ENCODE data around the gene SEMA3F. TPM values are rescaled to one million over a fixed set of nuclear protein-coding genes. Genes with fewer than 3 reads are reported as not detected.

Gene SEMA3F
- 8.3 and 16.1 TPM in 2 replicates for total RNA-seq

DNA sequence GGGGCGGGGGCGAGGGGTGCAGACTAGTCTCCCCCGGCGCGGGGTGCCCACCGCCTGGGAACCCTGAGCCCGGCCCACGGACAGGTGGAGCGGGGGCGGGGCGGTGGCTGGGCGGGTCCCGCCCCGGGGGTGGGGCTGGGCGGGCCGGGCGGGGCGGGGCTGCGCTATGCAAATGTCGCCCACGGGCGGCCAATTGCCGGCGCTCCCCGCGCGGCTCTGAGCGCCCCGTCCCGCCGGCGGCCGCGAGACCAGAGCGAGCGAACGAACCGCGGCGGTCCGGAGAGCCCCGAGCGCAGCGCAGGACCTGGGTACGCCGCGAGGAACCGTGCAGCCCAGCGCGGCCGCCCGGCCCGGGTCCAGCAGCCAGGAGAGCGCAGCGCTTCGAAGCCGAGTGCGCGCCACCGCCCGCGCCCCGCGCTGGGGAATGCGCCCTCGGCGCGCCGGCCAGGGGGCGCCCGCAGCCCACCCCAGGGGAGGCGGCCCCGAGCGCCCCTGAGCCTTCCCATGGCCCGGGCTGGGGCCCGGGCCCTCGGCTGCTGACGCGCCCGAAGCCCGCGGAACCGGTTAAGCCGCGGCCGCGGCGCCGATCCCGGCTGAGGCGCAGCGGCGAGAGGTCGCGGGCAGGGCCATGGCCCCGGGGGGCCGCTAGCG lies at the start of gene SEMA3F:
TSS of gene SEMA3F (plus strand) at position 485 of the 651 bp plus-strand sequence. CDS start 4,299 bp downstream, outside the sequence.
- peak; percentile 80 to 81 for DNase-seq (ENCODE audit: low read depth in 2 of 2)

DNA sequence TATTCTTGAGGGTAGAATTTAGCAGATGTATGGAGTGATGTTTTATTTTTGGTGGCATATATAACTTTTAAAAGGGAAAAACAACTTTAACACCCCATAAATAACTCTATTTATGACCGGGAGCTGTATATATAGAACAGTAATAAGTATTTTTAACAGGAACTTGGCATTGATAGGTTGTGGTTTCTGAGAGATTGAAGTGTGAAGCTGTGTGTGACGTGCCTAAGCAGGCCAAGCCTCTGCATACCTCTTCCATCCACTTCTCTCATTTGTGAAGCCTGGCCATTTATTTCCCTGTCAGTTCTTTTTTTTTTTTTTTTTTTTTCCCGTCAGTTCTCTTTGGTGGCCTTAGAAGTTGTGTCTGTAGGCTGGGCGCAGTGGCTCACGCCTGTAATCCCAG lies 43.4 kb upstream of the SEMA3F start:
- no peak for DNase-seq (ENCODE audit: low read depth in 2 of 2)

DNA sequence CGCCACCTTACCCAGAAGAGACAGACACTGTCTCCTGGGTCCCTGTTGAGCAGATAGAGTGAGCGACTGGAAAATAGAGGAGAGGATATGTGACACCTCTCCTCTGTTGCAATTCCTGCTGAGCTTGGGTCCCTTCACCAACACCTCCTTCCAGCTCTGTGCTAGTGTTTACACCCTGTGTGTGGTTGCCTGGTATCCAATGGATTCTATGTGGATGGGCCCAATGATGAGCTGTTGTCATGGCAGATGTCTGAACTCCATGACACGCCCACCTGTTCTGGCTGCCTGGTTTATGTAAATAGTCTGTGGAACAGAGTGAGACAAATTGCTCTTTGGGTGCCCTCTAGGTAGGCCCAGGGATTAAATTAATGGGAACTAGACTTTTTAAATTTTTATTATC lies 42.7 kb upstream of the SEMA3F start:
- DNase-seq (ENCODE audit: low read depth in 2 of 2) = peak in 1 of 2 donors; percentile 32

DNA sequence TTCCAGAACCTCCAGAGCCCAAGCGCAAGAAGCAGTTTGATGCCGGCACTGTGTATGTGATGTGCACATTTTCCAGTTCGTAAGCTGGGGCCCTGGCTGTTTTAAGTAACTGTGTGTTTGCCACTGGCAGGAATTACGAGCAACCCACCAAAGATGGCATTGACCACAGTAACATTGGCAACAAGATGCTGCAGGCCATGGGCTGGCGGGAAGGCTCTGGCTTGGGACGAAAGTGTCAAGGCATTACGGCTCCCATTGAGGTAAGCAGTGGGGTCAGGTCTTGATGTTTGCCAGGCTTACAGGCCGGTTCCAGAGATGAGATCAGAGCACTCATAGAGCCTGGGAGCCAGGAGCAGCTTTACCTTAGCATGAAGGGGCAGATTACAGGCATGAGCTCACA lies 38.0 kb upstream of the SEMA3F start:
- no peak for DNase-seq (ENCODE audit: low read depth in 2 of 2)

DNA sequence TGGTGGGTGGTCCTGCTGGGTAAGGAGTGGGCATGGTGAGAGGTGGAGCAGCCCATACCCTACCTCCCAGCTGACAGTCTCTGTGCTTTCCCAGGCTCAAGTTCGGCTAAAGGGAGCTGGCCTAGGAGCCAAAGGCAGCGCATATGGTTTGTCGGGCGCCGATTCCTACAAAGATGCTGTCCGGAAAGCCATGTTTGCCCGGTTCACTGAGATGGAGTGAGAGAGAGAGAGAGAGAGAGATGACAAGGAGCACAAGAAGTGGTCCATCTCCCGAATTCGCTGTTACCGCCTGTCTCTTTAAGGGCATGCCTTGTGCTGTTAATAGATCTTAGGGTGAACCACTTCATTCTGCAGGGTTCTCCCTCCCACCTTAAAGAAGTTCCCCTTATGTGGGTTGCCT lies 36.9 kb upstream of the SEMA3F start:
- no peak for DNase-seq (ENCODE audit: low read depth in 2 of 2)

DNA sequence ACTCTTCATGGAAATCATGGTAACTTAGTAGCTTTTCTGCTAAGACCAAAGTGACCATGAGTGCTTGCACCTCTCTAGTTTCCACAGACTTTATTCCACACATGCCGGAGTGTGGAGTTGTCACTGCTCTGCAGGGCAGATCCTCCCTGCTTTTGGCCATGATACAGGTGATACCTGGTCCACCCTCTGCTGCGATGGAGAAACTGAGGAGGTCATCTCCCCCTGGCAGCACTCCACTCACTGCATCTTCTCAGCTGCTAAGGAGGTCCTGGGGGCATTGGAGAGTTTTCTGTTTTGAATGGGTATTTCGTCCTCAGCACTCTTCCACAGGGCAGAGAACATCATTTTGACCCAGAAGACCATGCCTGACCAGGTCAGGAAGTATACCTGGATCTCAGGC lies 35.3 kb upstream of the SEMA3F start:
- no peak for DNase-seq (ENCODE audit: low read depth in 2 of 2)

DNA sequence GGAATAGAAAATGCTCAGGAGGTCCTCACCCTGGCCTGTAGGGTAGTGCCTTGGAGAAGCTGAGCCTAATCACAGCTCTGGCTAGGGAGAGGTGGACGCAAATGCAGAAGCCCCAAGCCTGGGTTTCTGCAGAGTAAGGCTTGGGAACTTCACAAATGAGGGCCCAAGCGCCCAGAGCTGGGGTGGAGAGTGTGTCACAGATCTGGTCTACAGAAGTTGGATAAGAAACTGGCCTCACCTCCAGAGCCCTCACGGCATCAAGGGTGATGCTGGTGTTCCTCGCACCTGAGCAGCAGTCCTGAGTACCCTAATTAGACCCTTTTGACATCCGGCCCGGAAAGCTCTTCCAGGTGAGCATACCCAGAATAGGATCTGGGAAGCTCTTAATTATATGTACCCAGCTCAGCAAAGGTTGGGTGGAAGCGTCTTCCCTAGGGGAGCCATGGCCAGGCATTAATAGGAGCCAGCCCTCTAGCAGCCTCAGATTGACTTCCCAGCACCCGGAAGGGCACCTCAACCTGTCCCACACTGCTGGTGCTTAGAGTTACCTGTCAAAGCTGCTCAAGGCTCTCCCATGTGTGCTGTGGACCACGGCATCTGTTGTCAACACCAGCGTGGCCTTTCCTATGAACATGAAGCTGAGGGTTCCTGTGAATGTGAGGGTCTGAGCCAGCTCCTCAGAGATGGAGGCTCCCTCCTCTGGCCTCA lies 34.6 kb upstream of the SEMA3F start:
- no peak for DNase-seq (ENCODE audit: low read depth in 2 of 2)

DNA sequence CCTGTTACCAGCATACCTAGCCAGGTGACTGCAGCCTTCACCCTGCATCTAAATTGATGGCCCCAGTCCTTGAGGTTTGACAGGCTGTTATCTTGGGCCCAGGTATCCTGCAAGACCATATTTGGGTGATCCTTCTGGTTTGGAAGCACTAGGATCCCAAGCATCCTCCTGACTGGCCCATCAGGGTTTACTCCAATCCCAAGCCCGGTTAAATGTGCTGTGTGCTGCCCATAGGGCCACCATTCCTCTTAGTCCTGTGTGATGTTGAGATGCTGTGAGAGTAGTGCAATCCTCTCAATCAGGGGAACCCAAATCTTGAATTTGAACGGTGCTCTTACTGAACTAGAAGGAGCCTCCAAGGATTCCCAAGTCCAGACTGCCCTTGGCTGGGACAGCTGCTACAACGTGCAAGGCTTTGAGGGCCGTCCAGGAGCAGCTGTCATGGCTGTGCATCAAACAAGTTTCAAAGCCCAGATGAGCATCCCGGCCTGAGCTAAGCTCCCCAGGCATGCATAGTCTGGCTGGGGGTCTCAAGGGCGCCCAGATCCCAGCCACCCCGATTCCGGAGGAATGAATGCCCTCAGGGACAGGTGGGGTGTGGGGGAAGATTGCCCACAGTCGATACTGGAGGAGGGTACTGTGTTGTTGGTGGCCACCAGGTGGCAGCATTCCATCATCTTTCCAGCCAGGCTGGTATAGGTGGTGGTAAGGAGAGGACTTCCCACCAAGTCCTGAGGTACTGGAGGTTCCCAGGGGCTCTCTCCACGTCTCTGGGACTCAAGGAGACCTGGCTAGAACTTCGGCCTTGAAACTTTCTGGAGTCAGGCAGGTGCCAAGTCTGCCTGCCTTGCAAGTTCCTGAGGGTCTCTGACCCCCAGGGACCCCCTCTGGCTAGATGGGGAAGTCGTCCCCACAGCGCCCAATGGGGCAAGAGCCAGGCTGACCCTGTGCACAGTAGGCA lies 33.8 kb upstream of the SEMA3F start:
- peak; percentile 85 to 90 for DNase-seq (ENCODE audit: low read depth in 2 of 2)

DNA sequence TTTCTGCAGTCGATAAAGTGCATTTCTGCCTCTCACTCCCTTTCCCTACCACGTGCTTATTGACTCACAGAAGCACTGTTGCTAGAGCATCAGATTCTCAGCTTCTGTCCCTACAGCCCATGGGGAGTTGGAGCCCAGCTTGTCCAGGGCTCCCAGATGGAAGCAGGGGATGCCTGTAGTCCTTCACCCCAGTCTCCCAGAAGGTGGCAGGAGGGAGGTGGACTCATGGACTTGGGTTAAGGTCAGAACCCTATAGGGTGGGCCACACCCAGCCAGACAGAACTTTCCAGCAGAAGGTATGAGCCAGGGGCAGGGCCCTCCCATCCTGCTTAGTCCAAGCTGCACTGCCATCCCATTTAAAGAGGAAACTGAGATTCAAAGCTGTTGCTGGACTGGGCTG lies 33.1 kb upstream of the SEMA3F start:
- peak in 1 of 2 donors; percentile 21 for DNase-seq (ENCODE audit: low read depth in 2 of 2)

DNA sequence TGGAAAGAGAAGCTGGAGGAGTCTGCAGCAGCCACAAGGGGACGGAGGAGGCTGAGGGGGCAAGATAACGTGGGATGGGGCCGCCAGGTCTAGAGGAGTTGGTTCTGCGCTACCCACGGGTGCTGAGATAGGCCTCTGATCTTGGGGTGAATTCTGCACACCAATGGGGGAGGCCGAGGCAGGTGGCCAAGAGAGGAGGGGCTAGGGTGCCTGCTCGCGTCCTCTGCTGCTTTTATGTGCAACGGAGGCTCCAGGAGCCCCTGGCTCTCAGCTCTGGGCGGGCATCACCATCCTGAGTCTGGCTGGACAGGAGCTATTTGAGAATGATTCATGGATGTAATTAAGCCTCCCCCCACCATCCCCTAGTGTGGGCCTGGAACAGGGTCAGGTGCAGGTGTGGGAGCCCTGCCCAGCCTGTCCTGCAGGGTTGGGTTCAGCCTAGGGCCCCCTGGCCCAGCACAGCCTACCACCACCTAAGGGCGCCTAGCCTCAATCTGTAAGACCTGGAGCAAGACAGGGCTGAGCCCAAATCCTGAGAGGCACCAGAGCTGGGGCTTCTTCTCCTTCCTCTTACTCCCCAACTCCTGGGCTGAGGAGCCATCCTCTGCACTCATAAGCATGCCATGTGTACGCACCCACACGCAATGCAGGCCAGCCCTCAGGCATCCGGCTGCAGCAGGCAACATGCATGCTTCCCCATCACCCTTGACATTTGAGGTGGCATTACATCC lies 32.3 kb upstream of the SEMA3F start:
- DNase-seq (ENCODE audit: low read depth in 2 of 2) = no peak

DNA sequence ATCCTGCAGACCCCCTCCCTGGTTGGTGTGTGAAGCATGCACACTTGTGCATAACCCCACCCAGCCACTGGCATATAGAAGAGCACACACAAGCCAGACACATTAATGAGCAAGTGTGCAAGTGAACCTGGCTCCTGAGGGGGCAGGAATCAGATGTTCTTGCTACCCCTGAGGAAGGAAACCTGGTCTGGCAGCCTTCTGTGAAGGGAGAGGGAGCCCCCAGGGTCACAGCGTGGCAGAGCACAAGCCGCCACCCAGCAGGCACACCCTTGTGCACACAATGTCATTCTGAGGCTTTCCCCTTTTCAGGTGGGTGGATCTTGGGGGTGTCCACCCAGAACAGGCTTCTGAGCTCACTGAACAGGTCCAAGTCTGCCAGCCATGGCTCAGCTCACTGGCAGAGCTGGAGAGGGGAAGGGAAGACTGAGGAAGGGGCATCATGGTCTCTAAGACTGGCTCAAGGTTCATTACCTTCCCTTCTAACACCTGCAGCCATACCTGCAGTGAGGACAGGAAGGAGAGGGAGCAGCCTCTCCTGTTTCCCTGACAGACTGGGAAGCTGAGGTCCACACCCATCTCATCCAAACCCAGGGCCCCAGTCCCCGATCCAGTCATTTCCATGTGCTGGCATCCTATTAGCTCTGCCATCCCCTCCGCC lies 31.6 kb upstream of the SEMA3F start:
- DNase-seq (ENCODE audit: low read depth in 2 of 2) = no peak

DNA sequence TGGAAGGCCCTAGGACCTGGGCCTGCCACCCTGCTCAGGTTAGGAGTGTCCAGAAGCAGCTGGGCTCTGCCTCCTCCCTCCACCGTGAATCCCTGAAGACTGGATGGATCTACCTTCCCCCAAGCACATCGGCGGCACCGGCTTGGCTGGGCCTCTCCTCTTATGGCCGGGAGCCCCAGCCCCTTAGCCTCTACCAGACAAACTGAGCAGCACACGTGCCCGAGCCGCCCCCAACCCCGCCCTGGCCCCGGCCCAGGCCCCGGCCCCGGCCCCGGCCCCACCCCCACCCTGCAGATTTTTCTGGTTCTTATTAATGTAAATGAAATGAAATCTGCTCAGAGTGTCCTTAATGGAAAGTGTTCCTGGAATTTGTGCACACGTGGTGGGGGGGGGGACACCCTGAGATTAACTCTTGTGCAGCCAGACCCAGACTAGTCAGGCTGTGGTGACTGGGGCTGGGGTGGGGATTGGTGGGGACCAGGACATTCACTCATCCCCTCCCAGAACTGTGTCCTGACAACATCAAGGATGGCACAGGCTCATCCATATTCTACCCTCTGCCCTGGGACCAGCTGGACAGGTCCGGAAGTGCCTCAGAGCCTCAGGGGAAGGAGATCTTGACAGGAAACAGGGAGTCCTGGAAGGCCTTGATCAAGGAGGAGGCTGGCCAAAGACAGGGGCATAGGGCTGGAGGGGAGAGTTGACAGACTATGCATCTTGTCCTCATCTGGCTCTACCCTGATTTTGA lies 30.9 kb upstream of the SEMA3F start:
- DNase-seq (ENCODE audit: low read depth in 2 of 2) = peak in 1 of 2 donors; percentile 39

DNA sequence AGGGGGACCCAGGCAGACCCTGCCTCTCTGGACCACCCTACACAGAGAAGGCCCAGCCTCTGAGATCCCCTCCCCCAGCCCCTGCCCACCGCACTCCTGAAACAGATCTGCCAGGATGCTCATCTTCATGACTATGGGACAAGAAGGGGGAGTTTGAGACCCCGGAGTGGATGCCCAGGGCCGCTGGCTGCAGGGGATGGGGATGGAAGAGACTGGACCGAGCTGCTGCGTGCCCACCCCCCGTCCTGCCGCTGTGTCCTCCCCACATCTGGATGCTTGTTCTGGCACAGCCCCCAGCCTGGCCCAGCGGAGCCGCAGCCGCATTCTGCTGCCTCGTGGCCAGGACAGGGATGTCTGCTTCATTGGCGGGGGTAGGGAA lies 30.3 kb upstream of the SEMA3F start:
- DNase-seq (ENCODE audit: low read depth in 2 of 2) = no peak

DNA sequence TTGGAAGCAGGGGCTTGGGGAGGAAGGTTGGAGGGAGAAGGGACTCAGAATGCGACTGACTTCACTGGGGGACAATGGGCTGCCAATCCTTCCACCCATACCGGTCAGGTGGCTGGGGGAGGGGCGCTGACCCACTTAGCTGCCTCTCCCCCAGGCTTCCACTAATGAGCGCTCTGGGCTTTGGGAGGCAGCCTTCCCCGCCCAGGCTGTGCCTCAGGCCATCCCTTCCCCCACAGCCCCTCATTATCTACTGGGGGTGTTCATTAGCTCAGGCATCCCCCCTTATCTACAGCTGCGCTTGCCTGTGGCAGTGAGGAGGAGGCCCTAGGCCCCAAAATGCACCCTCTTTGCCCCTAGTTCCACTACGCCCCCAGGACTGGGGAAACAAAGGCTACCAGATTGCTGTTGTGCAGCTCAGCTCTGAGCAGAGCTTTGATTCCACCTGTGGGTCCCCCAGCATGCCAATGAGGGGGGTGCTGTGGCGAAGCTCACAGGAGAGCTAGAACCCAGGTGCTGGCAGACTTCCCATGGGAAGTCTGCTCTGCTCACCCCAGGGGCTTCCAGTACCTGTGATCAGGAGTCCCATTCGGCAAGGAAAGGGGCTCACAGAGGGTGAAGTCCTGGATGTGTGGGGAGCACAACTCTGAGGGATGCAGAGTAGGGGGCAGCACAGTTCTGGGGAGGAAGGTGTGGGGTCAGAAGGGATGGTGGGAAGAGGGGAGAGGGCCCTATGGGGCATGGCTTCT lies 29.4 kb upstream of the SEMA3F start:
- DNase-seq (ENCODE audit: low read depth in 2 of 2) = no peak

DNA sequence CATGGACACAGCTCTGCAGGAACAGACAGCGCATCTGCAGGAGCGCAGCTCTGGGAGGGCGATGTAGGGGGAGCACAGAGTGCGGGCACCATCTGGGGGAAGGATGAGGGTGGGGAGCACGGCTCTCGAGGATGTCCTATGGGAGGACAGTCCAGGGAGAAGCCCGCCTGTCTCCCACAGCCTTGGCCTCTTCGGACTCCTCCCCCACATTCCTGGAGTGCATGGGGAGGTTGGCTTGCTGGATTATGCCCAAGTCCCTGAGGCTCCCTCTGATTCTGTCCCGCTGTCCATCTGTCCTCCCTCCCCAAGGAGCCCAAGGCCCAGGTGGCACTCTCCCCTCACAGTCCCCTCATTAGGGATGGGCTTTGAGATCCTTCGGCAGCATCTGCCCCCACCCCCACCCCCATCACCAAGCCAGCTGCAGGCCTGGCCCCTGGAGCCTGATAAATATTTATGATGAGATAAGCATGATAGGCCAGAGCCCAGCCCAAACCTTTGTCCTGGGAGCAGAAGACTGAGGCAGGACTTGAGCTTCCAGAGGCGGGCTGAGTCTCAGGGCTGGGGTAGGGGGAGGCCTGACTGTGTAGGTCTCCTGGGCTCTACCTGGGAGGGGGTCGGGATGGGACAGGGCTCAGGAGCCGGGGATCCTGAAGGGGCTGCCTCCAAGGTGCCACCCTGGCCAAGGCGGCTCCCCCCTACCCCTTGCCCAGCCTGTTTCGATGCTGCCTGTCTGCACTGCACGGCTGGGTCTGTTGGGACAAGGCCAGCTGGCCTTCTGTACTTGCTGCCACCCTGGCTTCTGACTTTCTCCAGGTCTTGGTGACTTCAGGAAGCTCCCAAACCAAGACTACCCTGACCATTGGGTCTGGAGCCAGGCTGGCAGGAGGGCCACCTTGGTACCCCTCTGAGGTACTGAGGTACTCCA lies 28.6 kb upstream of the SEMA3F start:
- DNase-seq (ENCODE audit: low read depth in 2 of 2) = no peak

DNA sequence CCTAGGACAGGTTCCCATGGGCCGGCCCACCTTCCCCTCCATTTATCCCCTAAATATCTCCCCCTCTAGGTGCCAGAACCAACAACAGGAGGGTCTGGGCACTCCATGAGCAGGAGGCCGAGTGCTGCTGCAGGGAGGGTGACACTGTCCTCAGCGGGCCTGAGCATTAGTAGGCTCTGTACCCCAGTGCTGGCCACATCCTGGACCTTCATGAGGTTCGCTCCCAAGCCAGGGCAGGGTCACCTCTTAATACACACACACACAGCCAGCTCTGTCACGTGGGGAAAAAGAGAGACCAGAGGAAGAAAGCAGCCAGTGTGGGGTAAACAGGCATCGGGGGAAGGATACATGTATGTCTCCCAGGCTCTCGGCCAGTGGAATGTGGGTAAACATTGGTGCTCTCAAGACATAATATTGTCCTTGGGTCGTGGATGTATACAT lies 27.9 kb upstream of the SEMA3F start:
- no peak for DNase-seq (ENCODE audit: low read depth in 2 of 2)

DNA sequence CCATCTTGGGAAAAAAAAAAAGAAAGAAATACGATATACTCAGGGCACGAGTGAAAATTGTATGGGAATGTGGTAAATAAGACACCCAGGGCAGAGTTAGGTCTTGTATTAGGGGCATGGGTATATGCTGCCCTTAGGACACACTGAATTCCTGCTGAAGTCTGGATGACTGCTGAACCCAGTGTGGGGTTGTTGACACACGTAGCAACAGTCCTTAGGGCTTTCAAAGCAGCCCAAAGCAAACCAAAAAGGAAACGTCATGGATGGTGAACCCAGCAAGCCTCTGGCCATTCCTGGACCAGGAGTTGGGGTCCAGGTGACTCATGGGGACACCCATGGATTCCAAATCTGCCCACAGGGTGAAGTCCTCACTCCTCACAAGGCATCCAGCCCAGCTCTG lies 27.1 kb upstream of the SEMA3F start:
- DNase-seq (ENCODE audit: low read depth in 2 of 2) = no peak

DNA sequence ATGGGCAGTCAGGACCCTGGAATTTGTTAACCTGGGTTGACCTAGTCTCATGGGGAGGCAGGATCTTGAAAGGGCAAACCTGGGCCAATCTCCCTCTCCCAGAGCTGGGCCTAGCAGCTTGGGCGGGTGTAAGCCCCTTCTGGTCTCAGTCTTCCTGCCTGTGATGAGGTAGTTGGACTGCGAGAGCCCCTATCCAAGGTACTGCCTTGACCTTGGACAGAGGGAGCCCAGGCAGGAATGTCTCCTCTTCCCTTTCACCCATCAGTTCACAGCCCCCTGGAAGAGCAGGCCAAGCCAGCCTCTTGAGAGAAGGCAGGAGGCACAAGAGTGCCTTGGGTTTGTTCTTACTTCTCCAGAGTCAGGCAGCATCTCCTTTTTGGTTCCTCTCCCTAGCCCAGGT lies 24.7 kb upstream of the SEMA3F start:
- DNase-seq (ENCODE audit: low read depth in 2 of 2) = no peak
